ENCODE data around the gene PRDM15. TPM values are rescaled to one million over a fixed set of nuclear protein-coding genes. Genes with fewer than 3 reads are reported as not detected.

Gene PRDM15
- total RNA-seq, 1 donor from 2014 or later: 2.9 TPM

DNA sequence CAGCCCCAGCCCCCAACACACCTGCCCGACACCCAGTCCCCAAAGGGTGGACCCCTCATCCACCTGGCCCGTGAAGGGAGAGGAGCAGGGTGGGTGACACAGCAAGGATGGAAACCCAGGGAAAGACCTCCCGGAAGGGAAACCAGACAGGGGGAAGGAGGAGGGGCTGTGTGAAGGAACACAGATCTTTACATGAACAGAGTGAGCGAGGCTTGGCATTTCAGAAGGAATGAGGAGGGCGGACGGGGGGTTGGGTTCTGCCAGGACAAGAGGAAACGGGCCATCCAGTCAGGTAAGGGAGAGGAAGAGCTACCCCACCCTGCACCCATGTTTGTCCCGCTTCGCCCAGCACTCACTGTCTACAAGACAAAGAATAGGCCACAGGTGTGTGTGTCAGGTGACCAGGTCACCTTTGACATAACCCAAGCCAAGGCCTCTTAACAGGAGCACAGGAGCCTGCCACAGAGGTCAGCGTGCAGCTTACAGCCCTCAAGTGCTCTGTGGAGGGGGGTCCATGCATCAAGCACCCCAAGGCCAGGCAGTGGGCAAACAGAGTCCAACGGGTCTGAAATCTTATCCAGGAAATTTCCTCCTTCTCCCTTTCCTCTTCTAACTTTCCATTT is 18.0 kb upstream of the PRDM15 start:
- H3K9me3 ChIP-seq (replicated peaks): no peaks in the 10 kb centered on the region
- TF ChIP-seq, protein P1, sequence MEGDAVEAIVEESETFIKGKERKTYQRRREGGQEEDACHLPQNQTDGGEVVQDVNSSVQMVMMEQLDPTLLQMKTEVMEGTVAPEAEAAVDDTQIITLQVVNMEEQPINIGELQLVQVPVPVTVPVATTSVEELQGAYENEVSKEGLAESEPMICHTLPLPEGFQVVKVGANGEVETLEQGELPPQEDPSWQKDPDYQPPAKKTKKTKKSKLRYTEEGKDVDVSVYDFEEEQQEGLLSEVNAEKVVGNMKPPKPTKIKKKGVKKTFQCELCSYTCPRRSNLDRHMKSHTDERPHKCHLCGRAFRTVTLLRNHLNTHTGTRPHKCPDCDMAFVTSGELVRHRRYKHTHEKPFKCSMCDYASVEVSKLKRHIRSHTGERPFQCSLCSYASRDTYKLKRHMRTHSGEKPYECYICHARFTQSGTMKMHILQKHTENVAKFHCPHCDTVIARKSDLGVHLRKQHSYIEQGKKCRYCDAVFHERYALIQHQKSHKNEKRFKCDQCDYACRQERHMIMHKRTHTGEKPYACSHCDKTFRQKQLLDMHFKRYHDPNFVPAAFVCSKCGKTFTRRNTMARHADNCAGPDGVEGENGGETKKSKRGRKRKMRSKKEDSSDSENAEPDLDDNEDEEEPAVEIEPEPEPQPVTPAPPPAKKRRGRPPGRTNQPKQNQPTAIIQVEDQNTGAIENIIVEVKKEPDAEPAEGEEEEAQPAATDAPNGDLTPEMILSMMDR (IDR thresholded peaks at IDR 0.05; ENCODE audit: borderline replicate concordance): no peak
- no peaks in the 10 kb centered on the region for H3K27me3 ChIP-seq (ENCODE audit: low read depth)
- DNase-seq: no peak
- intact Hi-C loops (cut with micrococcal nuclease): no loop called here
- peaks cover 3% of the 10 kb centered on the region for H3K4me1 ChIP-seq
- H3K27ac ChIP-seq (replicated peaks): no peak overlapping the region
- peaks cover 47% of the 10 kb centered on the region for H3K36me3 ChIP-seq
- H3K4me3 ChIP-seq: no peak overlapping the region

DNA sequence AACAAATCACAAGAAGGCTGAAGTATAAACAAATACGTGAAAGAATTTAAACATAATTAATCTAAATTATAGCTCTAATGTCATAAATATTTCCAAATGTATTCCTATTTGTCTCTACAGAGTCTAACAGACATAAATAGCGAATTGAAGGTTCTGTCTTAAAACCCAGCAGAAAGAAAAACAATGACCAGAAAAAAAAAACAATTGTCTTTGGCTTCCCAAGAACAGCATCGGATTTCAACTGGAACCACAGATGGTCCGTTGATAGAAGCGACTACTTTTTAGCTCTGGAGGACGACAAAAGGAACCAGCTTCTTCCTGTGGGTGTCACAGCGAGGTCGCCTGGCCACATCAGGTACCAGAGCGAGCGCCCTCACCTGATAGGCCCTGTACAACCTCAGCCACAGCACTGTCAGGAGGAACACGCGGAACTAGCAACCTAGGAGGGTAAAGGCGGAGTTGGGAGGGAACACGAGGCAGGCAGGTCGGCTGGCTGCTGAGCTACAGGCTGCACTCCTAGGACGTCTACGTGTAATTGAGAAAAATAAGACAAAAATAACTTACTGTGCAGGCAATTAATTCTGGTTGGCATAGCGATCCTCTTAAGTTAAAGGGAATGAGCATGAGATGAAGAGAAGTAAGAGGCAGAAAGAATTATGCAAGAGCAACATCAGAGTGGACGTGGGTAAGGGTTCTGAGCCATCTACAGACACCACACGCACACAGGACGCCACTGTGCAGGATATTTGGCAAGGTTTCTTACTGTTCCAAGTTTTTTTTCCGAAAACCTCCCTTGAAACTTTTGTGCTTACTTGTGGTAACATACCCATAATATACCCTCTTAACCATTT is 16.7 kb upstream of the PRDM15 start:
- H3K4me3 ChIP-seq: no peak overlapping the region
- TF ChIP-seq, protein P1 (IDR thresholded peaks at IDR 0.05; ENCODE audit: borderline replicate concordance): no peak
- peaks cover 3% of the 10 kb centered on the region for H3K4me1 ChIP-seq
- H3K27me3 ChIP-seq (ENCODE audit: low read depth): no peaks in the 10 kb centered on the region
- intact Hi-C loops (cut with micrococcal nuclease): no loop called here
- no peaks in the 10 kb centered on the region for H3K9me3 ChIP-seq (replicated peaks)
- H3K36me3 ChIP-seq: peaks cover 34% of the 10 kb centered on the region
- DNase-seq: no peak
- H3K27ac ChIP-seq (replicated peaks): peak overlapping the region; percentile 17

DNA sequence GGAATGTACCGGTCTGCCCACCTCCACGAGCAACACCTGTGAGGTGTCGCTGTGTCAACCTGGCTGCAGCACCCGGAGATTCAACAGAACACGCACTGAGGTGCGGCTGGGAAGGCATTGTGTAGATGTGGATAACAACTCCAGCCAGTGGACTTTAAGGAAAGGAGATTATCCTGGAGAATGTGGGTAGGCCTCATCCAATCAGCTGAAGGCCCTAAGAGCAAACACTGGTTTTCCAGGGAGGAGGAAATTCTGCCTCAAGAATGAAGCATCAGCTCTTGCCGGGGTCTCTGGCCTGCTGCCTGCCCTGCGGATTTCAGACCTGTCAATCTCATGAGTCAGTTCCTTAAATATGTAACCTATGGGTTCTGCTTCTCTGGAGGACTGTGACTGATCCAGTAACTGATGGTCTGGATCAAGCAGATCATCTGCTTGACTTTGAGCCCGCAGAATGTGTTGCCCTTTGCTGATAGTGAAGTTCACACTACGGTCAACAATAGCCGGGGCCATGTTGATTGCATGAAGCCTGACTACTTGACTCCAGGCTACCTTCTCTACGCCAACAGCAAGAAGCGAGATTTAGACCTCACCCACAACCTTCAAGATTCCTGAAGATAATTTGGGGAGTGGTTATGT is 15.9 kb upstream of the PRDM15 start:
- Histone ChIP-seq H3K27ac (replicated peaks) (no peak overlapping the region), H3K4me1 (peaks cover 3% of the 10 kb centered on the region), H3K36me3 (peaks cover 31% of the 10 kb centered on the region), H3K27me3 (ENCODE audit: low read depth) (no peaks in the 10 kb centered on the region), H3K9me3 (replicated peaks) (no peaks in the 10 kb centered on the region), H3K4me3 (no peak overlapping the region)
- TF ChIP-seq, protein P1 (IDR thresholded peaks at IDR 0.05; ENCODE audit: borderline replicate concordance): no peak
- DNase-seq: no peak
- intact Hi-C loops (cut with micrococcal nuclease): no loop called here

DNA sequence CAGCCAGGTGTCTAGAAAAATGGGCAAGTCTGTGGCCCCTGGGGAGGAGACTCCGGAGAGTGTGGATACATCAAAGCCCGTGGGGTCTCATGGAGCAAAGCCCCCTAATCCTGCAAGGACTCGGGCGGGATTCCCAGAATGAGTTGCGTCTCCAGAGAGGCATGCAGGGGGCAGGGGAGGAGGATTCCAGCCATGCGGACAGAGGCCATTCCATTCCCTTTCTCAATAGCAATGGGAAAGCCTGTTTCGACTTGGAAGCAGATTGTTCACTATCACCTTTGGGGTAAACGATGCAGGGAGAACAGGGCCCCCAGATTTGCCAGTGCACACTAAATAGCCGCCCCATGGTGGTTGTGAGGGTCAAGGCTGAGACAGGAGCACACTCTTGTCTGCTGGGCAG is 15.4 kb upstream of the PRDM15 start:
- intact Hi-C loops (cut with micrococcal nuclease): no loop called here
- peaks cover 30% of the 10 kb centered on the region for H3K36me3 ChIP-seq
- DNase-seq: no peak

DNA sequence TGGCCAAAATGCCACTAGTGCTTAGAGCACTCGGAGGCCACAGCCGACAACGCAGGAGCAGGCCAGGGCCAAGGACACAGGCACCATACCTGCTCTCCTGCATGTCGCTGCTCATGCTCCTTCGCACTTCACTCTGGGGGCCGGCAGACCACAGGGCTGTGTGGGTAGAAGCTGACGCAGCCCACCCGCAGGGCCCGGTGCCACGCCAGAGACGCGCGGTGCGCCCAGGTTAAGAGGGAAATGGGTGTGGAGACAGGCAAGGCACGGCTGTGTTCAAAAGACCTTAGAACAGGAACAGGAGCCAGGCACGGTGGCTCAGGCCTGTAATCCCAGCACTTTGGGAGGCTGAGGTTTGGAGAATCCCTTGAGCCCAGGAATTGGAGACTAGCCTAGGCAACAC is 13.6 kb upstream of the PRDM15 start:
- Histone ChIP-seq H3K4me3 (no peak overlapping the region), H3K27ac (replicated peaks) (no peak overlapping the region), H3K36me3 (peaks cover 24% of the 10 kb centered on the region), H3K9me3 (replicated peaks) (no peaks in the 10 kb centered on the region), H3K4me1 (peaks cover 3% of the 10 kb centered on the region), H3K27me3 (ENCODE audit: low read depth) (no peaks in the 10 kb centered on the region)
- DNase-seq: no peak
- intact Hi-C loops (cut with micrococcal nuclease): no loop called here
- TF ChIP-seq, protein P1 (IDR thresholded peaks at IDR 0.05; ENCODE audit: borderline replicate concordance): no peak

More for the DNA sequence above, 15.4 kb upstream of the PRDM15 start:
- no peak overlapping the region for H3K27ac ChIP-seq (replicated peaks)
- H3K27me3 ChIP-seq (ENCODE audit: low read depth): no peaks in the 10 kb centered on the region
- TF ChIP-seq, protein P1 (IDR thresholded peaks at IDR 0.05; ENCODE audit: borderline replicate concordance): no peak
- no peaks in the 10 kb centered on the region for H3K9me3 ChIP-seq (replicated peaks)
- no peak overlapping the region for H3K4me3 ChIP-seq
- peaks cover 3% of the 10 kb centered on the region for H3K4me1 ChIP-seq
